GM21390 (cell line): ENCODE measurements around the gene TRAPPC5.

Experiments used
- ATAC-seq: cut with Tn5 transposase; IDR thresholded peaks from one replicate; pipeline ENCODE4 v1.9.1; 2021; ENCODE audit not compliant: unreplicated experiment

Gene TRAPPC5

GRCh38 chr19:7645656-7646425 is 34.8 kb upstream of the TRAPPC5 start:
- no peak for ATAC-seq

GRCh38 chr19:7646426-7646700 is 34.3 kb upstream of the TRAPPC5 start:
- no peak for ATAC-seq

- no peak for ATAC-seq
Measured at GRCh38 chr19:7647156-7647555, 33.5 kb upstream of the TRAPPC5 start.

GRCh38 chr19:7648265-7649014 is 32.2 kb upstream of the TRAPPC5 start:
- no peak for ATAC-seq

GRCh38 chr19:7650148-7650547 is 30.5 kb upstream of the TRAPPC5 start:
- ATAC-seq: no peak

- no peak for ATAC-seq
Measured at GRCh38 chr19:7652061-7652641, 28.5 kb upstream of the TRAPPC5 start.

- no peak for ATAC-seq
Measured at GRCh38 chr19:7654401-7654800, 26.2 kb upstream of the TRAPPC5 start.

- no peak for ATAC-seq
Measured at GRCh38 chr19:7655581-7655980, 25.1 kb upstream of the TRAPPC5 start.

- no peak for ATAC-seq
Measured at GRCh38 chr19:7657131-7657751, 23.4 kb upstream of the TRAPPC5 start.

GRCh38 chr19:7658219-7658686 is 22.4 kb upstream of the TRAPPC5 start:
- peak; percentile 65 for ATAC-seq

- no peak for ATAC-seq
Measured at GRCh38 chr19:7661744-7662538, 18.7 kb upstream of the TRAPPC5 start.

- ATAC-seq: no peak
Measured at GRCh38 chr19:7662657-7663056, 18.0 kb upstream of the TRAPPC5 start.

- no peak for ATAC-seq
Measured at GRCh38 chr19:7663706-7664105, 16.9 kb upstream of the TRAPPC5 start.

GRCh38 chr19:7665076-7665475 is 15.6 kb upstream of the TRAPPC5 start:
- no peak for ATAC-seq

- ATAC-seq: no peak
Measured at GRCh38 chr19:7668842-7669241, 11.8 kb upstream of the TRAPPC5 start, which contains the start of gene RETN. RETN (plus strand) TSS chr19:7669049; CDS start chr19:7669327, 278 bp downstream.

- no peak for ATAC-seq
Measured at GRCh38 chr19:7669641-7670040, 11.0 kb upstream of the TRAPPC5 start.

GRCh38 chr19:7670150-7670783 is 10.4 kb upstream of the TRAPPC5 start:
- ATAC-seq: no peak

GRCh38 chr19:7670790-7671189 is 9.8 kb upstream of the TRAPPC5 start:
- no peak for ATAC-seq

GRCh38 chr19:7672522-7672921 is 8.1 kb upstream of the TRAPPC5 start:
- no peak for ATAC-seq
